Endodermal cell (in vitro differentiated cells): ENCODE measurements around the gene TMPRSS9. TPM values are rescaled to one million over a fixed set of nuclear protein-coding genes. Genes with fewer than 3 reads are reported as not detected.
"Not testable (repeated sequence)": the region's sequence is repeated elsewhere in the genome, so short reads cannot be mapped to it uniquely, and the experiment has no call there.

Source experiments
- DNase-seq: peaks from one replicate; pipeline ENCODE4 v3.0.0-alpha.2; 2017
- H3K27ac ChIP-seq: 2 replicates; pipeline ENCODE4 v1.5.1; 2013; ENCODE audit warnings: mild to moderate bottlenecking, low read depth, low read length, moderate library complexity
- H3K27me3 ChIP-seq: 2 replicates; pipeline ENCODE4 v1.6.1; 2013; ENCODE audit warnings: mild to moderate bottlenecking, low read length, moderate library complexity; ENCODE audit not compliant: insufficient read depth, control insufficient read depth, poor library complexity, severe bottlenecking
- H3K36me3 ChIP-seq: 2 replicates; pipeline ENCODE4 v1.7.0; 2013; ENCODE audit warnings: mild to moderate bottlenecking, low read length, moderate library complexity; ENCODE audit not compliant: control insufficient read depth, insufficient read depth
- H3K4me1 ChIP-seq: one replicate; pipeline ENCODE4 v1.7.0; 2013; ENCODE audit warnings: low read length; ENCODE audit not compliant: control insufficient read depth, insufficient read depth
- H3K4me3 ChIP-seq: 2 replicates; pipeline ENCODE4 v1.5.1; 2013; ENCODE audit warnings: mild to moderate bottlenecking, low read length, moderate library complexity
- H3K9ac ChIP-seq: 2 replicates; pipeline ENCODE4 v1.6.1; 2013; ENCODE audit warnings: mild to moderate bottlenecking, low read length, moderate library complexity; ENCODE audit not compliant: poor library complexity, severe bottlenecking; ENCODE audit errors: extremely low read depth
- H3K9me3 ChIP-seq: 2 replicates; pipeline ENCODE4 v1.6.1; 2013; ENCODE audit warnings: mild to moderate bottlenecking, low read length, moderate library complexity; ENCODE audit not compliant: control insufficient read depth
- H3K27ac Mint-ChIP-seq: 2 replicates; pipeline ENCODE4 v1.8.0; 2020; ENCODE audit warnings: mixed read lengths
- H3K27me3 Mint-ChIP-seq: 2 replicates; pipeline ENCODE4 v1.8.0; 2021; ENCODE audit warnings: mild to moderate bottlenecking, mixed read lengths; ENCODE audit not compliant: insufficient read depth
- H3K36me3 Mint-ChIP-seq: 2 replicates; pipeline ENCODE4 v1.8.0; 2020; ENCODE audit warnings: low read depth, mixed read lengths
- H3K4me1 Mint-ChIP-seq: 2 replicates; pipeline ENCODE4 v1.8.0; 2020; ENCODE audit warnings: mixed read lengths
- H3K4me3 Mint-ChIP-seq: 2 replicates; pipeline ENCODE4 v1.8.0; 2020; ENCODE audit warnings: mild to moderate bottlenecking, moderate library complexity, mixed read lengths
- H3K9me3 Mint-ChIP-seq: 2 replicates; pipeline ENCODE4 v1.8.0; 2020; ENCODE audit warnings: mild to moderate bottlenecking, mixed read lengths
- WGBS, 2 experiments: methylation state at CpG; one replicate each; pipeline versions ENCODE4 v1.1.5 to v1.1.7; 2013; ENCODE audit warnings: missing lambda C conversion rate in 2 of 2, mixed read lengths in 1 of 2; ENCODE audit not compliant: insufficient coverage in 1 of 2, insufficient read length in 1 of 2; 5-methylcytosine and 5-hydroxymethylcytosine counted together
- total RNA-seq, 2 donors: library from RNA; stranded (reverse); fragmentation: NEBNext Ultra II Directional in 1 of 2; extraction: Animal tissue kit (Norgen Biotek cat#: 25700) in 1 of 2; gene quantifications; 2 replicates in 1 of 2; 3 replicates in 1 of 2; pipeline ENCODE4 v1.2.1, GENCODE V29; 2021
- TF ChIP-seq, protein P1 (sequence below): fragments of 200-600 bp; sonication (generic); conservative IDR thresholded peaks from 2 replicates; pipeline ENCODE4 v1.5.0; 2021; ENCODE audit warnings: antibody characterized with exemption, mild to moderate bottlenecking

Gene TMPRSS9
- total RNA-seq, 2 donors from 2014 or later: 0.73 to 1.2 TPM

GRCh38 chr19:2394442-2395292 lies 34.6 kb downstream of the TMPRSS9 start:
- Histone ChIP-seq H3K9me3 (no peaks in the 10 kb centered on the region), H3K9ac (no peak overlapping the region), H3K4me3 (no peak overlapping the region), H3K27me3 (no peaks in the 10 kb centered on the region), H3K4me1 (no peaks in the 10 kb centered on the region), H3K36me3 (no peaks in the 10 kb centered on the region), H3K27ac (no peak overlapping the region)
- Mint-ChIP-seq H3K9me3 (peaks cover 3% of the 10 kb centered on the region), H3K36me3 (no peaks in the 10 kb centered on the region), H3K27ac (no peak overlapping the region), H3K4me1 (no peaks in the 10 kb centered on the region), H3K4me3 (no peak overlapping the region), H3K27me3 (peaks cover 5% of the 10 kb centered on the region)
- 88 to 92% methylated on average over 22 to 27 of the region's 27 CpGs for WGBS, 2 experiments
- no peak for DNase-seq
- TF ChIP-seq, protein P1, sequence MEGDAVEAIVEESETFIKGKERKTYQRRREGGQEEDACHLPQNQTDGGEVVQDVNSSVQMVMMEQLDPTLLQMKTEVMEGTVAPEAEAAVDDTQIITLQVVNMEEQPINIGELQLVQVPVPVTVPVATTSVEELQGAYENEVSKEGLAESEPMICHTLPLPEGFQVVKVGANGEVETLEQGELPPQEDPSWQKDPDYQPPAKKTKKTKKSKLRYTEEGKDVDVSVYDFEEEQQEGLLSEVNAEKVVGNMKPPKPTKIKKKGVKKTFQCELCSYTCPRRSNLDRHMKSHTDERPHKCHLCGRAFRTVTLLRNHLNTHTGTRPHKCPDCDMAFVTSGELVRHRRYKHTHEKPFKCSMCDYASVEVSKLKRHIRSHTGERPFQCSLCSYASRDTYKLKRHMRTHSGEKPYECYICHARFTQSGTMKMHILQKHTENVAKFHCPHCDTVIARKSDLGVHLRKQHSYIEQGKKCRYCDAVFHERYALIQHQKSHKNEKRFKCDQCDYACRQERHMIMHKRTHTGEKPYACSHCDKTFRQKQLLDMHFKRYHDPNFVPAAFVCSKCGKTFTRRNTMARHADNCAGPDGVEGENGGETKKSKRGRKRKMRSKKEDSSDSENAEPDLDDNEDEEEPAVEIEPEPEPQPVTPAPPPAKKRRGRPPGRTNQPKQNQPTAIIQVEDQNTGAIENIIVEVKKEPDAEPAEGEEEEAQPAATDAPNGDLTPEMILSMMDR: no peak

GRCh38 chr19:2395293-2395829 lies 35.3 kb downstream of the TMPRSS9 start:
- not testable (repeated sequence) for H3K27me3 Mint-ChIP-seq
- WGBS, 2 experiments: 96% methylated on average over 13 to 18 of the region's 18 CpGs

GRCh38 chr19:2397173-2397572 lies 37.1 kb downstream of the TMPRSS9 start:
- H3K9me3 ChIP-seq, H3K9me3 Mint-ChIP-seq, DNase-seq, H3K27me3 ChIP-seq, H3K27me3 Mint-ChIP-seq, H3K4me3 ChIP-seq, H3K4me1 Mint-ChIP-seq, H3K36me3 ChIP-seq, H3K4me3 Mint-ChIP-seq, H3K36me3 Mint-ChIP-seq, H3K27ac ChIP-seq, H3K9ac ChIP-seq, H3K27ac Mint-ChIP-seq, H3K4me1 ChIP-seq: not testable (repeated sequence)
- WGBS, 2 experiments: 90 to 94% methylated on average over 7 of the region's 7 CpGs

More at GRCh38 chr19:2395293-2395829, 35.3 kb downstream of the TMPRSS9 start:
- H3K4me3 ChIP-seq, H3K9me3 Mint-ChIP-seq, H3K27ac Mint-ChIP-seq, H3K4me1 Mint-ChIP-seq, H3K36me3 Mint-ChIP-seq, H3K27me3 ChIP-seq, H3K36me3 ChIP-seq, H3K27ac ChIP-seq, DNase-seq, H3K9ac ChIP-seq, H3K9me3 ChIP-seq, H3K4me1 ChIP-seq, H3K4me3 Mint-ChIP-seq: not testable (repeated sequence)

DNA sequence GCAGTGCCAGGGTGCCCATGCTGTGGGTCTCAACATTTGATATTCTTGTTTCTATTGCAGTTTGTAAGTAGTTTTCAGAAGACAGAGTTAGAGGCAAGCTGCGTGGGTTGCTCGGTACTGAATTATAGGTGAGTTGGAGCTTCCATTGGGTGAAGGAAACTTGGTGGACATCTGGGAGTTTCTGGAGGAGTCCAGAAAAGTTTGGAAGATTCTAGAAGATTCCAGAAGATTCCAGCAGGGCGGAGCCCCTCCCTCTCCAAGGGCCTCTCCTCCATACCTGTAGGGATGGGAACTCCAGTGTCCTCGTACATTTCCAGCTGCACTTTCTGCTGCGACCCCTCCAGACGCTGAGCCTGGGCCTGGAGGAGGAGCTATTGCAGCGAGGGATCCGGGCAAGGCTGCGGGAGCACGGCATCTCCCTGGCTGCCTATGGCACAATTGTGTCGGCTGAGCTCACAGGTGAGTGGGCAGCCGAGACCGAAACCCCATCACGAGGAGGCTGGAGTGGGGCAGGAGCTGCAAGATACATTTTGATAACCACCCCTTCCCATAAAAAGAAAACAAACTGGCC lies 38.8 kb downstream of the TMPRSS9 start:
- Mint-ChIP-seq H3K27me3 (peaks cover 3% of the 10 kb centered on the region), H3K4me3 (no peak overlapping the region), H3K4me1 (no peaks in the 10 kb centered on the region), H3K27ac (no peak overlapping the region), H3K9me3 (peaks cover 3% of the 10 kb centered on the region), H3K36me3 (no peaks in the 10 kb centered on the region)
- no peaks in the 10 kb centered on the region for H3K36me3 ChIP-seq
- H3K4me3 ChIP-seq: no peak overlapping the region
- no peaks in the 10 kb centered on the region for H3K27me3 ChIP-seq
- TF ChIP-seq, protein P1: no peak
- no peak overlapping the region for H3K9ac ChIP-seq
- H3K4me1 ChIP-seq: no peaks in the 10 kb centered on the region
- no peak overlapping the region for H3K27ac ChIP-seq
- WGBS, 2 experiments: 89 to 90% methylated on average over 6 to 14 of the region's 14 CpGs
- no peak for DNase-seq
- no peaks in the 10 kb centered on the region for H3K9me3 ChIP-seq
